Mesendoderm (in vitro differentiated cells): Measurements from ENCODE around the gene EZH2.
A peak's percentile ranks its signal among the peaks of the same experiment; 100 is the strongest.

Source experiments
- DNase-seq: peaks from one replicate; pipeline ENCODE4 v3.0.0; 2013
- H2AK5ac ChIP-seq: 2 replicates; pipeline ENCODE4 v1.6.1; 2013; ENCODE audit warnings: low read length, inconsistent platforms
- H2BK120ac ChIP-seq: 2 replicates; pipeline ENCODE4 v1.6.1; 2013; ENCODE audit warnings: low read depth, mild to moderate bottlenecking, low read length, moderate library complexity, mixed read lengths
- H2BK15ac ChIP-seq: replicated peaks from 2 replicates; pipeline ENCODE4 v1.6.1; 2013; ENCODE audit warnings: low read depth, mild to moderate bottlenecking, moderate library complexity
- H2BK5ac ChIP-seq: 2 replicates; pipeline ENCODE4 v1.6.1; 2013; ENCODE audit warnings: low read length, inconsistent platforms
- H3K18ac ChIP-seq: 2 replicates; pipeline ENCODE4 v1.6.1; 2013; ENCODE audit warnings: mild to moderate bottlenecking, low read length, mixed read lengths
- H3K23ac ChIP-seq: one replicate; pipeline ENCODE4 v1.6.1; 2013; ENCODE audit warnings: low read length
- H3K27ac ChIP-seq: 2 replicates; pipeline ENCODE4 v1.5.1; 2013; ENCODE audit warnings: low read depth, mild to moderate bottlenecking, inconsistent platforms, low read length, moderate library complexity
- H3K27me3 ChIP-seq: 2 replicates; pipeline ENCODE4 v1.6.1; 2013; ENCODE audit warnings: low read length, control low read depth, mild to moderate bottlenecking, inconsistent platforms; ENCODE audit not compliant: insufficient read depth, poor library complexity
- H3K36me3 ChIP-seq: 2 replicates; pipeline ENCODE4 v1.6.1; 2013; ENCODE audit warnings: low read length, inconsistent platforms; ENCODE audit not compliant: control insufficient read depth, insufficient read depth
- H3K4ac ChIP-seq: one replicate; pipeline ENCODE4 v1.6.1; 2013; ENCODE audit warnings: low read depth, mild to moderate bottlenecking, low read length, moderate library complexity
- H3K4me1 ChIP-seq: 2 replicates; pipeline ENCODE4 v1.6.1; 2013; ENCODE audit warnings: low read depth, low read length, inconsistent platforms; ENCODE audit not compliant: control insufficient read depth
- H3K4me2 ChIP-seq: 2 replicates; pipeline ENCODE4 v1.6.1; 2013; ENCODE audit warnings: low read length
- H3K4me3 ChIP-seq: 2 replicates; pipeline ENCODE4 v1.5.1; 2013; ENCODE audit warnings: mild to moderate bottlenecking, low read length
- H3K56ac ChIP-seq: one replicate; pipeline ENCODE4 v1.6.1; 2013; ENCODE audit warnings: low read length
- H3K79me1 ChIP-seq: 2 replicates; pipeline ENCODE4 v1.6.1; 2013; ENCODE audit warnings: low read length, inconsistent platforms
- H3K79me2 ChIP-seq: 2 replicates; pipeline ENCODE4 v1.6.1; 2013; ENCODE audit warnings: mild to moderate bottlenecking, low read length; ENCODE audit not compliant: control insufficient read depth, insufficient read depth
- H3K9ac ChIP-seq: 2 replicates; pipeline ENCODE4 v1.6.1; 2013; ENCODE audit warnings: low read length, inconsistent platforms
- H4K5ac ChIP-seq: one replicate; pipeline ENCODE4 v1.6.1; 2013; ENCODE audit warnings: low read length
- H4K8ac ChIP-seq: one replicate; pipeline ENCODE4 v1.6.1; 2013; ENCODE audit warnings: low read depth, mild to moderate bottlenecking, control low read depth, low read length, moderate library complexity
- WGBS: extraction: QIAGEN DNeasy Blood & Tissue Kit; methylation state at CpG from one replicate; pipeline ENCODE4 v1.1.7; 2013; ENCODE audit warnings: low lambda C conversion rate, missing lambda C conversion rate; ENCODE audit not compliant: insufficient coverage; ENCODE audit errors: extremely low coverage; 5-methylcytosine and 5-hydroxymethylcytosine counted together

Gene EZH2

DNA sequence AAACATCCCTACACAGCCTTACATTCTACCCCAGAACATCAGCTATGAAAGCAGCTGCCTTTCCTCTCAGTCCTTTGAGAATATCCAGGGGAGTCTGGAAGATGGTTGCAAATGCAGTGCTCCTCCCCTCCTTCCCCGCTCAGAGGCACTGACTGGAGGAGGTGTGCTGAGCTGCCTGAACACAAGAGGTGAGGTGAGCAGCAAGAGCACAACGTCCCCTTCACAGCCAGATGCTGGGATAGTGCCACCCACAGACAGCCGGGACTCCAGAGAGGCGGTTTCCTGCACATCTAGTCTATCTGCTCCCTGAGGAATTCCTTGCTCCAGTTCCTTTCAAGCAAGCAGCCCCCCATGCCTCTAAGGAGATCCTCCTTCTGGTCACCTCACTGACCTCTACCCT is 74.2 kb downstream of the EZH2 start:
- peak; percentile 46 for DNase-seq
- no peak overlapping the region for H2BK5ac ChIP-seq
- H4K8ac ChIP-seq = no peak overlapping the region
- H3K4me3 ChIP-seq = no peak overlapping the region
- no peaks in the 10 kb centered on the region for H3K27me3 ChIP-seq
- no peak overlapping the region for H3K4ac ChIP-seq
- no peaks in the 10 kb centered on the region for H3K4me1 ChIP-seq
- H3K79me1 ChIP-seq = no peaks in the 10 kb centered on the region
- no peak overlapping the region for H3K56ac ChIP-seq
- H3K79me2 ChIP-seq = no peaks in the 10 kb centered on the region
- no peak overlapping the region for H3K27ac ChIP-seq
- no peak overlapping the region for H2BK120ac ChIP-seq
- no peak overlapping the region for H4K5ac ChIP-seq
- no peak overlapping the region for H2AK5ac ChIP-seq
- no peak overlapping the region for H2BK15ac ChIP-seq
- no peak overlapping the region for H3K4me2 ChIP-seq
- H3K18ac ChIP-seq = no peak overlapping the region
- no CpG with 5 or more reads among the region's 4 CpGs for WGBS
- H3K36me3 ChIP-seq = peaks cover 3% of the 10 kb centered on the region
- H3K23ac ChIP-seq = no peak overlapping the region
- H3K9ac ChIP-seq = no peak overlapping the region

DNA sequence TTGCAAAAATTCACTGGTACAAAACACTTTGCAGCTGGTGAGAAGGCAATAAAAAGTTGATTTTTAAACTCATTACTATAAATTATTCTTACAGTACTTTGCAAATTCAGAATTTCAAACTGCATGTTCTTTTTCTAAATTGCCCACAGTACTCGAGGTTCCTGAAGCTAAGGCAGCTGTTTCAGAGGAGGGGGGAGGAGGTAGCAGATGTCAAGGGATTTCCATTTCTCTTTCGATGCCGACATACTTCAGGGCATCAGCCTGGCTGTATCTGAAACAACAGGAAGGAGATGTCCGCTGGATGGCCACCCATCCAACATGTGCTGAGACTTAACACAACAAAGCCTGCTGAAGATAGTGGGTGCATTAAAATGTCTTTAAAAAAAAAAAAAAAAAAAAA is 76.7 kb downstream of the EZH2 start:
- Histone ChIP-seq H3K23ac (no peak overlapping the region), H2AK5ac (no peak overlapping the region)
- no CpG with 5 or more reads among the region's 4 CpGs for WGBS

GRCh38 chr7:148806187-148806586 is 77.9 kb downstream of the EZH2 start:
- Histone ChIP-seq H3K79me2 (no peaks in the 10 kb centered on the region), H3K79me1 (no peaks in the 10 kb centered on the region), H2BK120ac (no peak overlapping the region), H3K4me1 (no peaks in the 10 kb centered on the region), H3K9ac (no peak overlapping the region), H2AK5ac (no peak overlapping the region), H3K56ac (no peak overlapping the region), H3K18ac (no peak overlapping the region), H3K4ac (no peak overlapping the region), H3K4me2 (no peak overlapping the region), H4K8ac (no peak overlapping the region), H3K4me3 (no peak overlapping the region), H2BK15ac (no peak overlapping the region), H2BK5ac (no peak overlapping the region), H4K5ac (no peak overlapping the region), H3K27ac (no peak overlapping the region), H3K27me3 (no peaks in the 10 kb centered on the region), H3K23ac (no peak overlapping the region), H3K36me3 (peaks cover 3% of the 10 kb centered on the region)
- DNase-seq = no peak
- no CpG with 5 or more reads among the region's 7 CpGs for WGBS

More for the DNA sequence above, 76.7 kb downstream of the EZH2 start:
- Histone ChIP-seq H3K79me2 (no peaks in the 10 kb centered on the region), H3K4me3 (no peak overlapping the region), H3K36me3 (peaks cover 3% of the 10 kb centered on the region), H3K4me1 (no peaks in the 10 kb centered on the region), H4K5ac (no peak overlapping the region), H3K56ac (no peak overlapping the region), H2BK120ac (no peak overlapping the region), H3K4me2 (no peak overlapping the region), H3K9ac (no peak overlapping the region), H3K27me3 (no peaks in the 10 kb centered on the region), H3K79me1 (no peaks in the 10 kb centered on the region), H3K4ac (no peak overlapping the region), H2BK15ac (no peak overlapping the region), H3K18ac (no peak overlapping the region), H2BK5ac (no peak overlapping the region), H4K8ac (no peak overlapping the region), H3K27ac (no peak overlapping the region)
- DNase-seq = no peak

DNA sequence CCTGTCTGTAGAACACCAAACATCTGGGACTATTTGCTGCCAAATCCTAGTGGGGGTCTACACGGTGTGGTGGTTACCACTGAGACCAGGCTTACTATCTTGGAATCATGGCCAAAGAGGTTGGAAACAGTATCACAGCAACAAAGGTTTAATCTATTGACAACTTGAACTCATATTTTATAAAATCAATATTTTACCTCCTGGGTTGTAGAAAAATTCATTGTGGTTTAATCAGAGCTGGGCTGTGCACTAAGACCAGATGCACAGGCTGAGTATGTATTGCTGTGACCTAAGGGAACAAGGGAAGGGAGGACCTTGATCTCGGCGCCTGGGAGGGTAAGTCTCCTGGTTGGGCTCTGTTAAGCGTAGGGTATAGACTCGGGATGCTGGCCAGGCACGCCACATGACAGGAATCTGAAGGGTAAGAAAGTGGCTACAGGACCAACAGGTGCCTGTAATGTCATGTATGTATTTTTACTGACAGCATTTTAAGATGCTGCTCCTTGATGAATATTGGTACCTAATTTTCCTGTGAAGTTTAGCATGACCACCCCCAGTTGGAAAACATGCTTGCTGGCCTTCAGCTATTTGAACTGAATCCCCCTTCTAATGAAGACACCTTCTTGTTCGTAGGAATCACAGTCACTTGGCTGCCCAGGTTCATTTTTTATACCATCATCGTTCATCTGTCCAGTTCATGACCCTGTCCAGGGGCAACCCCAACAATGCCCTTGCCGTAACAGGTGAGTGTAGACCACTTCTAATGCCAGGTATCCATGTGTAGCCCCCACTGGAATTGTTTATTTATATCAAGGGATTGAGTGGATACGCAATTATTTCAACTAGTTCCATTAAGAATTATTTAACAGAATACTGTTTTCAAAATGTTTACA is 79.5 kb downstream of the EZH2 start:
- no peaks in the 10 kb centered on the region for H3K79me1 ChIP-seq
- no peak overlapping the region for H3K18ac ChIP-seq
- no peak overlapping the region for H2BK120ac ChIP-seq
- no peak overlapping the region for H3K4me3 ChIP-seq
- no peak overlapping the region for H2BK15ac ChIP-seq
- no peak overlapping the region for H2BK5ac ChIP-seq
- peaks cover 7% of the 10 kb centered on the region for H3K36me3 ChIP-seq
- no CpG with 5 or more reads among the region's 10 CpGs for WGBS
- H3K27ac ChIP-seq = no peak overlapping the region
- no peak for DNase-seq
- H4K8ac ChIP-seq = no peak overlapping the region
- H3K27me3 ChIP-seq = no peaks in the 10 kb centered on the region
- no peak overlapping the region for H3K23ac ChIP-seq
- H4K5ac ChIP-seq = no peak overlapping the region
- no peaks in the 10 kb centered on the region for H3K79me2 ChIP-seq
- no peak overlapping the region for H3K9ac ChIP-seq
- no peaks in the 10 kb centered on the region for H3K4me1 ChIP-seq
- H3K4me2 ChIP-seq = no peak overlapping the region
- no peak overlapping the region for H3K56ac ChIP-seq
- no peak overlapping the region for H3K4ac ChIP-seq
- H2AK5ac ChIP-seq = no peak overlapping the region

GRCh38 chr7:148803094-148803493 is 81.0 kb downstream of the EZH2 start:
- H3K4me3 ChIP-seq = no peak overlapping the region
- whole genome bisulfite sequencing = no CpG with 5 or more reads among the region's 5 CpGs
- no peak overlapping the region for H2BK5ac ChIP-seq
- peaks cover 7% of the 10 kb centered on the region for H3K36me3 ChIP-seq
- DNase-seq = no peak
- H3K79me2 ChIP-seq = no peaks in the 10 kb centered on the region
- H4K5ac ChIP-seq = no peak overlapping the region
- H3K56ac ChIP-seq = no peak overlapping the region
- H2BK120ac ChIP-seq = no peak overlapping the region
- no peaks in the 10 kb centered on the region for H3K79me1 ChIP-seq
- no peak overlapping the region for H3K18ac ChIP-seq
- H2BK15ac ChIP-seq = no peak overlapping the region
- no peak overlapping the region for H4K8ac ChIP-seq
- H3K4me2 ChIP-seq = no peak overlapping the region
- no peak overlapping the region for H3K23ac ChIP-seq
- no peak overlapping the region for H3K4ac ChIP-seq
- H3K9ac ChIP-seq = no peak overlapping the region
- no peak overlapping the region for H3K27ac ChIP-seq
- no peaks in the 10 kb centered on the region for H3K27me3 ChIP-seq
- H3K4me1 ChIP-seq = no peaks in the 10 kb centered on the region
- H2AK5ac ChIP-seq = no peak overlapping the region

DNA sequence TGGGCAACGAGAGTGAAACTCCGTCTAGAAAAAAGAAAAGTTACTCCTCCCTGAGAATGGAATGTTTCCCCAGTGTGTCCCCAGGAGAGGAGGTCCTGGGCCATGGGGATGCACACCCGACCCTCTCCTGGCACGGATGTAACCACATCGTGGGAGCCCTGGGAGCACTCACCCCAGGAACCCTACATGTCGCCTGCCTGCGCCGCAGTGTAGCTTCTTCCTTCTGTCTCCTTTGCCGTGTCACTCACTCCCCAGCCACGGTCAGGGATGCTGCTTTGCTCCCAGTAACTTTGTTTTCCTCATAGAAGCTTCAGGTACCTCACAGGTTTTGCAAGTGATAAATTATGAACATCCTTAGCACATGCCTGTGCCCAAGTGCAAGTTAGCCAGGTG is 82.0 kb downstream of the EZH2 start:
- WGBS = no CpG with 5 or more reads among the region's 10 CpGs
- no peak overlapping the region for H3K56ac ChIP-seq
- no peak overlapping the region for H3K18ac ChIP-seq
- H3K23ac ChIP-seq = no peak overlapping the region
- H2BK120ac ChIP-seq = no peak overlapping the region
- H2BK5ac ChIP-seq = no peak overlapping the region
- no peak overlapping the region for H4K8ac ChIP-seq
- no peak overlapping the region for H4K5ac ChIP-seq
- H3K79me1 ChIP-seq = no peaks in the 10 kb centered on the region
- peaks cover 7% of the 10 kb centered on the region for H3K36me3 ChIP-seq
- H3K79me2 ChIP-seq = no peaks in the 10 kb centered on the region
- no peak overlapping the region for H3K4me3 ChIP-seq
- H3K27me3 ChIP-seq = no peaks in the 10 kb centered on the region
- no peak overlapping the region for H3K4ac ChIP-seq
- H3K4me1 ChIP-seq = no peaks in the 10 kb centered on the region
- no peak overlapping the region for H3K4me2 ChIP-seq
- H2BK15ac ChIP-seq = no peak overlapping the region
- no peak for DNase-seq
- H2AK5ac ChIP-seq = no peak overlapping the region
- no peak overlapping the region for H3K9ac ChIP-seq
- H3K27ac ChIP-seq = no peak overlapping the region
